GM19025 (cell line): ENCODE measurements around the gene ADPRHL1.

Experiments used
- ATAC-seq: cut with Tn5 transposase; IDR thresholded peaks from one replicate; pipeline ENCODE4 v1.9.1; 2021; ENCODE audit warnings: mild to moderate bottlenecking, low read depth, moderate library complexity; ENCODE audit not compliant: unreplicated experiment

Gene ADPRHL1

DNA sequence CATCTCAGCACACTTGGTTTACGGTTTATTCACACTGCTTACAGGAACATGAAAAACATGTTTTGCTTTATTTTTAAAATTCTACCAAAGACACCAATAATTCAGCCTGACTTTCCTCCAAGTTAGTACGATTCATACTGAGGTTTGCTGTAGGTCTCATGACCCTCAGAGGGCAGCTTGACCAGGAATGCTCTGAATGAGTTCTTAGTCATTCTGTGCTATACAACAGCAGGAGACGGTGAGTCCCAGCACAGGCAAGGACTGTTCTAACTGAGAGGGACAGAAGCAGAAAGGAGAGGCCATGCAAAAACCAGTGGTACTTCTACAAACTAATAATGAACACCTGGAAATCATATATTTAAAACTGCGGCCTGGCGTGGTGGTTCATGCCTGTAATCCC lies 95.8 kb downstream of the ADPRHL1 start:
- ATAC-seq = no peak

DNA sequence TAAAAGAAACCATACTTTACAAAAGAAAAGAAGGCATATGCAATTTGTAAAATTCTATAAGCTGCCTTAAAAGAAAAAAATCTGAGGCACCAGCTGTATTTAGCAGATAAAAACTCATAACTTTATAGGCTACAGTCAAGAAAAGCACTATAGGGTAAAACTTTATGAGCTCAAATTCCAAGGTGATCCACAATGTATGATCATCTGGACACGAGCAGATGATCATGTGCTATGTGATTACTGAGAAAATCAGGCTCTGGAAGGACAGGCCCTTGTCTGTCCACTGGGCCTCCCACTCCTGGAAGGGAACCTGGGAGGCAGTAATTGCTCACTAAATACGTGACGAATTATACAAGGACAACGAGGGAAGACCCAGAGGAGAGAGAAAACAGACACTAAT lies 96.7 kb downstream of the ADPRHL1 start:
- ATAC-seq = no peak

DNA sequence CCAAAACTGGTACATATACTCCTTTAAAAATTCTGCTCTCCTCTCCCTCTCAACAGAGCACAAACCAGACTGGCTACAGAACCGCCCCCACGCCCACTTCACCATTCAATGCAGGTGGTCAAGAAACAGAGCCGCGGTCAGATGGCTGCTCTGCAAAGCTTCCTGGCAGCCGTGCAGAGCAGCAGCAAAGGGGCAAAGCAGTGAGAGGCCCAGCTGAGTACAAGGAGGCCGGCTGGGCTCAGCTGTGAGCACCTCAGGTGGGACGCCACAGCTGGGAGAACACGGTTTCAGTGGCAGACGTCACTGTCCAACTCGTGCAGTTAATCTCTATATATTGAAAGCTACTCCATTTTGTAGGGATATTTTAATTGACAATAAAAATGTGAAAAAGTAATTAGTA lies 97.7 kb downstream of the ADPRHL1 start:
- ATAC-seq = no peak

GRCh38 chr13:113354831-113355610 lies 98.3 kb downstream of the ADPRHL1 start:
- no peak for ATAC-seq

DNA sequence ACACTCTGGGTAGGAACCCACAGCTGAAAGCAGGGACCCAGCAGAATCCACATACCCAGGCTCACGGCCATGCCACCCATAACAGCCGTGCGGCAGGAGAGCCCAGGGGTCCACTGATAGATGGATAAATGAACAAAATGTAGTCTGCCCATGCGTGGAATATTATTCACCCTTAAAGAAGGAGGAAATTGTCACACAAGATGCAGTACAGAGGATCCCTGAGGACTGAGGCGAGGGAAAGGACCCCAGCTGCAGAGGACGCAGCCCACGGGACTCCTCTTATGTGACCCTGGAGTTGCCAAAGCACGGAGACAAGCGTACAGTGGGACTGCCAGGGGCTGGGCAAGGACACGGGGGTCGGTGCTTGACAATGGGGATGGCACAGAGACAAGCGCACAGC lies 100.0 kb downstream of the ADPRHL1 start:
- no peak for ATAC-seq

DNA sequence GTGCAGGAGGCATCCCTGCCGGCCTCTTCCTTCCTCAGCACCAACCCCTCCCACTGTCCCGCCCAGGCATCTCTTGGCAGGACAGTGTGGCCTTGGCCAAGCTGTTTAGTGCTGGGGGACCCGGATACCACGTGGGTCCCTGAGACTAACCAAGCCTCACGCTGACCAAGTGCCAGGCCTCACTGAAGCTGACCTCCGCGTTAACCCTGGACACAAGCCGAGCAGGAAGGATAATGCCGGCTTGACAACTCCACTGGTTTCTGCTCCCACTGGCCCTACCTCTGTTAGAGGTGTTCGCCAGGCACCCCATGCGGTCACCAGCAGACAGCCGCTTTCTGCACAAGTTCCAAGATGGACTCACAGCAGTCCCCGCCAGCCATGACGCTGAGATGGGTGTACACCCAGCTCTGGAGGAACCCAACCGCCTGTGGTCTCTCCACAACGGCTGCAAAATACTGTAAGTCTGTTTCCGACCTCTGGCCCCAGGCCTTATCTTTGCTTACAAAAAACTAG lies 101.7 kb downstream of the ADPRHL1 start:
- ATAC-seq = no peak

DNA sequence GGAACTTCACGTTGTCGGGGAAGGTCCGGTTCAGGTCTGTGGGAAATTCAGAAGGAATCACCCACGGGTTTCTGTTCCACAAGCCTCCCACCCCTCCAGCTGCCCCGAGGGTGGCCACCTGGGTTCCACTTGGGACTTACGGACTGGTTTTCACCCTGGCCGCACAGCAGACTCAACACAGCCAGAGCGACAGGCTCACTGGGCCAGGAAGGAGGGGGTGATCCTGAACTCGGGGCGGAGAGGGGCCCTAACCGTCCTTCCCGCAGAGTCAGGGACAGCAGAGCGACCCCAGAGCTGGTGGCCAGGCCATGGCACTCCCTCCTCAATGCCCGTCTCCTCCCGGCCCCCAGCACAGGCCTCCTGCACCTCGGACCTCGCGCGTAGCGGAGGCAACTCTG lies 102.4 kb downstream of the ADPRHL1 start:
- ATAC-seq = no peak

DNA sequence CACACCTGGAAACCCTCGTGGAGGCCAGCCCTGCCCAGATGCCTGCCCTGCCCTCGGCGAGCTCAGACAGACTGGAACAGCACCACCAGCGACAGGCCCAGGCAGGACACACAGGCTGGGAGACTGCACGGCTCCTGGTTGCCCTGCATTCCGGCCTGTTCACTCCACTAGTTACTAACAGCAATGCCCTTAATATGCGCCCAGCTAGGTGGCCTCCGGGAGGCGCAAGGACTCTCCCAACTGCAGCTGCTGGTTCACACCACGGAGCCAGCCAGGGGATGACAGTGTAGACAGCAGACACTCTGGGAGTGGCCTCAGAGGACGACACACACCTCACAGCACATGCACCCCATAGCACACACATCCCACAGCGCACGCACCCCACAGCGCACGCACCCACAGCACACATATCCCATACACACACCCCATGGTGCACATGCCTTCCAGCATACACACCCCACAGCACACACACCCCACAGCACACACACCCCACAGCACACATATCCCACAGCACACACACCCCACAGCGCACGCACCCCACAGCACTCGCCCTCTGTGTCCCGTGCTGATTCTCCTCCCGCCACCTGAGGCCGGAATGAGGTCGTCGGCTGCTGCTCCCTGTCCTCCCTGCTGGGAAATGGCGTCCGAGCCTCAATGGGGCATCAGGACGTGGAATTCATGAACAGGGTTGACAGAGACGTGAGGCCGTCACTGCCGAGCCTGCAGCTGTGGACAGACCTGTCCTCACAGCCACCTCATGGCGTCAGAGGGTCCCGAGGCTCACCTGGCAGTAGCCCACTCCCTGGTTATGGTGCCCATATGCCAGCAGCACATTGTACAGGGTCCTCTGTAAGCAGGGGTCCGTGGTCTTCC lies 103.0 kb downstream of the ADPRHL1 start:
- ATAC-seq = no peak
